Nephron progenitor cell (in vitro differentiated cells): Measurements from ENCODE around the gene SPATA46.

Experiments
- DNase-seq: peaks from one replicate; pipeline ENCODE4 v3.0.0; 2021
- H3K27ac Mint-ChIP-seq: 2 replicates; pipeline ENCODE4 v1.8.0; 2021; ENCODE audit warnings: mild to moderate bottlenecking, moderate library complexity, mixed read lengths
- H3K27me3 Mint-ChIP-seq: 2 replicates; pipeline ENCODE4 v1.8.0; 2021; ENCODE audit warnings: mild to moderate bottlenecking, low read depth, mixed read lengths; ENCODE audit not compliant: poor library complexity
- H3K36me3 Mint-ChIP-seq: 2 replicates; pipeline ENCODE4 v1.8.0; 2021; ENCODE audit warnings: low read depth, mixed read lengths
- H3K4me1 Mint-ChIP-seq: 2 replicates; pipeline ENCODE4 v1.8.0; 2021; ENCODE audit warnings: mixed read lengths
- H3K4me3 Mint-ChIP-seq: 2 replicates; pipeline ENCODE4 v1.8.0; 2021; ENCODE audit warnings: mild to moderate bottlenecking, moderate library complexity, mixed read lengths
- H3K9me3 Mint-ChIP-seq: 2 replicates; pipeline ENCODE4 v1.8.0; 2021; ENCODE audit warnings: mild to moderate bottlenecking, moderate library complexity, mixed read lengths
- CTCF ChIP-seq: fragments of 200-600 bp; sonication (generic); IDR thresholded peaks from 2 replicates; pipeline ENCODE4 v1.5.0; 2021; ENCODE audit warnings: antibody characterized with exemption

Gene SPATA46

GRCh38 chr1:162342452-162342983 is 34.1 kb downstream of the SPATA46 start:
- DNase-seq: no peak
- H3K36me3 Mint-ChIP-seq: peaks cover 4% of the 10 kb centered on the region
- peaks cover 6% of the 10 kb centered on the region for H3K4me1 Mint-ChIP-seq

GRCh38 chr1:162336621-162337285 is 39.9 kb downstream of the SPATA46 start:
- H3K4me1 Mint-ChIP-seq: no peaks in the 10 kb centered on the region
- no peak overlapping the region for H3K27ac Mint-ChIP-seq
- no peak for TF ChIP-seq CTCF
- no peak overlapping the region for H3K4me3 Mint-ChIP-seq
- no peaks in the 10 kb centered on the region for H3K36me3 Mint-ChIP-seq
- no peaks in the 10 kb centered on the region for H3K9me3 Mint-ChIP-seq
- no peaks in the 10 kb centered on the region for H3K27me3 Mint-ChIP-seq
- DNase-seq: no peak

More at GRCh38 chr1:162342452-162342983, 34.1 kb downstream of the SPATA46 start:
- no peak for TF ChIP-seq CTCF
- H3K9me3 Mint-ChIP-seq: no peaks in the 10 kb centered on the region
- H3K4me3 Mint-ChIP-seq: no peak overlapping the region
- H3K27ac Mint-ChIP-seq: no peak overlapping the region
- no peaks in the 10 kb centered on the region for H3K27me3 Mint-ChIP-seq

- no peaks in the 10 kb centered on the region for H3K27me3 Mint-ChIP-seq
- H3K4me1 Mint-ChIP-seq: no peaks in the 10 kb centered on the region
- H3K4me3 Mint-ChIP-seq: no peak overlapping the region
- no peaks in the 10 kb centered on the region for H3K36me3 Mint-ChIP-seq
- no peak for DNase-seq
- no peak for TF ChIP-seq CTCF
- H3K9me3 Mint-ChIP-seq: no peaks in the 10 kb centered on the region
- peak overlapping the region; percentile 47 for H3K27ac Mint-ChIP-seq
Measured at GRCh38 chr1:162335126-162335525, 41.5 kb downstream of the SPATA46 start.

GRCh38 chr1:162333991-162334390 is 42.7 kb downstream of the SPATA46 start:
- no peaks in the 10 kb centered on the region for H3K4me1 Mint-ChIP-seq
- H3K4me3 Mint-ChIP-seq: no peak overlapping the region
- H3K9me3 Mint-ChIP-seq: no peaks in the 10 kb centered on the region
- H3K36me3 Mint-ChIP-seq: no peaks in the 10 kb centered on the region
- H3K27ac Mint-ChIP-seq: no peak overlapping the region
- no peak for TF ChIP-seq CTCF
- H3K27me3 Mint-ChIP-seq: no peaks in the 10 kb centered on the region
- no peak for DNase-seq

- no peaks in the 10 kb centered on the region for H3K9me3 Mint-ChIP-seq
- H3K4me3 Mint-ChIP-seq: no peak overlapping the region
- no peaks in the 10 kb centered on the region for H3K36me3 Mint-ChIP-seq
- no peak for DNase-seq
- peaks cover under 1% of the 10 kb centered on the region for H3K27me3 Mint-ChIP-seq
- H3K27ac Mint-ChIP-seq: no peak overlapping the region
- no peak for TF ChIP-seq CTCF
- H3K4me1 Mint-ChIP-seq: peaks cover under 1% of the 10 kb centered on the region
Measured at GRCh38 chr1:162329826-162330225, 46.8 kb downstream of the SPATA46 start.

GRCh38 chr1:162328512-162328911 is 48.1 kb downstream of the SPATA46 start:
- DNase-seq: no peak
- Mint-ChIP-seq H3K4me1 (peaks cover 4% of the 10 kb centered on the region), H3K27me3 (peaks cover 4% of the 10 kb centered on the region), H3K36me3 (no peaks in the 10 kb centered on the region), H3K27ac (no peak overlapping the region), H3K9me3 (no peaks in the 10 kb centered on the region), H3K4me3 (no peak overlapping the region)
- TF ChIP-seq CTCF: no peak
